Globus pallidus (tissue), 1 donor: ENCODE results near the gene IL17F.

Source experiments
- DNase-seq: peaks from one replicate; pipeline ENCODE4 v3.0.0-alpha.2; 2015; ENCODE audit warnings: low spot score

Gene IL17F

GRCh38 chr6:52189974-52190373, 54.3 kb downstream of the IL17F start:
- DNase-seq, result no peak

GRCh38 chr6:52187098-52187497, 57.2 kb downstream of the IL17F start:
- no peak for DNase-seq
